Vagina (tissue), 2 donors: Measurements from ENCODE around the gene ANKRD16. TPM values are rescaled to one million over a fixed set of nuclear protein-coding genes. Genes with fewer than 3 reads are reported as not detected.

ENCODE experiments used
- DNase-seq, 2 donors: peaks; one replicate each; pipeline ENCODE4 v3.0.0-alpha.2; 2017; ENCODE audit errors: extremely low spot score in 2 of 2
- H3K27ac ChIP-seq: fragments of 200-600 bp; sonication (generic); one replicate; pipeline ENCODE4 v1.5.1; 2019
- H3K27me3 ChIP-seq: fragments of 200-600 bp; sonication (generic); one replicate; pipeline ENCODE4 v1.5.1; 2019
- H3K36me3 ChIP-seq, 2 donors: fragments of 200-600 bp; sonication (generic); one replicate each; pipeline ENCODE4 v1.5.1; 2017 to 2019
- H3K4me1 ChIP-seq: fragments of 200-600 bp; sonication (generic); one replicate; pipeline ENCODE4 v1.5.1; 2019
- H3K4me3 ChIP-seq, 2 donors: fragments of 200-600 bp; sonication (generic); 1 replicate in 1 of 2; 2 replicates in 1 of 2; pipeline ENCODE4 v1.5.1; 2016 to 2019
- H3K9me3 ChIP-seq: fragments of 200-600 bp; sonication (generic); one replicate; pipeline ENCODE4 v1.5.1; 2019
- CTCF ChIP-seq, 3 experiments: fragments of 450-650 bp in 2 of 3; fragments of 200-600 bp in 1 of 3; sonication (generic) in 1 of 3; IDR thresholded peaks; one replicate each; pipeline ENCODE4 v1.5.1; 2017 to 2019; ENCODE audit warnings: antibody characterized with exemption in 3 of 3, mild to moderate bottlenecking in 2 of 3, moderate library complexity in 2 of 3
- POLR2A ChIP-seq, 2 donors: fragments of 450-650 bp; IDR thresholded peaks; one replicate each; pipeline ENCODE4 v1.6.1; 2017; ENCODE audit warnings: antibody characterized with exemption in 2 of 2, mild to moderate bottlenecking in 2 of 2, moderate library complexity in 2 of 2
- POLR2AphosphoS5 ChIP-seq, 2 donors: sonication (generic); formaldehyde crosslinking; IDR thresholded peaks; one replicate each; pipeline ENCODE4 v1.9.0; 2017; ENCODE audit warnings: antibody characterized with exemption in 2 of 2, mild to moderate bottlenecking in 2 of 2, low read depth in 1 of 2; ENCODE audit not compliant: insufficient read depth in 1 of 2
- intact Hi-C: fragments of 100-400 bp; cut with DNase I; formaldehyde crosslinking; loops from one replicate; pipeline ENCODE4 v1.15.1; 2023
- total RNA-seq: library from RNA; depleted of rRNA; stranded (reverse); fragments of >200 nt; gene quantifications from one replicate; pipeline ENCODE4 v1.2.3, GENCODE V29; 2016

The ANKRD16 gene
- total RNA-seq, 1 donor from 2014 or later, result 17.7 TPM

DNA sequence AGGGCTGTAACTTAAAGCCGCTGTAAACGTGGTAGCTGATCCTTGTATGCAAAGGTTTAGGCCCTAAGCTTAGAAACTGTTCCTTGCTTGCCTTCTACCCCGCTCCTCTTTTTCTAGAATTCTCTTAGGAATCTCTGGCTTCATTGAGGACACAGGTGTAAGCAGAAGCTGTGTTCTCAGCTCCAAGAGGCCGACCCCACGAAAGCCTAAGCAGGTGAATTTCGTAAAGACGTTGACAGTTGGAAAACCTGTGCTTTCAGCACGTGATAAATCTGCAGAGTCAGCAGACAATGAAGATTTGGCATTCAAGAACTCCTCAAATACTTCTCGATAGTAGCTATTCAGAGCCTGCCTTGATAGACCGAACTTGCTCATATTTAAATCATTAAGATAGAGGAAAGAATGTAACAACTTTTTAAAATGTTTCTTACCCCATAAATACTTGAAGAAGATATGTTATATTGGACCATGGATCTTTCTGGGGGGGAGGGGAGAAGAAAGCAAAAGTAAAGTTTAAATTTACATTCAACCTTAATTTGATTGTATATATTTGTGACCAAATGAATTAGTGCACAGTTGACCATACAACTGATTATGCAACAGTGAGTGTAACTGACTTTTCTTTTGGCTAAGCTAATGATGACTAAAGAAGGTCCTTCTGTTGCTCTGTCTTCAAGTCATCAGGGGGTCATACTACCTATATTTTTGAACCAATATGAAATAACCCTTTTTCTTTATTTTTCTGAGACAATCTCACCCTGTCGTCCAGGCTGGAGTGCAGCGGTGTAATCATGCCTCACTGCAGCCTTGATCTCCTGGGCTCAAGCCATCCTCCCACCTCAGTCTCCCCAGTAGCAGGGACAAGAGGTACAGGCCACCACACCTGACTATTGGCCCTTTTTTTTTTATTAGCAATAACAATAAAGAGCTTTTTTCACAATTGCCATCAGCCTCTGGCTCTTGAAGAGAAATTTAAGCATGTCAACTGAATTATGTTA is 75.3 kb downstream of the ANKRD16 start:
- Histone ChIP-seq H3K36me3 (no peaks in the 10 kb centered on the region), H3K4me1 (peaks cover 41% of the 10 kb centered on the region), H3K27ac (peak overlapping the region; percentile 99), H3K4me3 (peak overlapping the region; percentile 91 to 100), H3K9me3 (no peaks in the 10 kb centered on the region), H3K27me3 (no peaks in the 10 kb centered on the region)
- intact Hi-C loops, result loop anchor here (10.0 kb wide), 2 partner anchors 60 to 130 kb away; partner anchors contain the start of gene TASOR2
- DNase-seq, result no peak
- TF ChIP-seq POLR2A (IDR thresholded peaks at IDR 0.05) (no peak), POLR2AphosphoS5 (IDR thresholded peaks at IDR 0.05; ENCODE audit: insufficient read depth in 1 of 2, low read depth in 1 of 2) (no peak), CTCF (IDR thresholded peaks at IDR 0.05) (no peak)

DNA sequence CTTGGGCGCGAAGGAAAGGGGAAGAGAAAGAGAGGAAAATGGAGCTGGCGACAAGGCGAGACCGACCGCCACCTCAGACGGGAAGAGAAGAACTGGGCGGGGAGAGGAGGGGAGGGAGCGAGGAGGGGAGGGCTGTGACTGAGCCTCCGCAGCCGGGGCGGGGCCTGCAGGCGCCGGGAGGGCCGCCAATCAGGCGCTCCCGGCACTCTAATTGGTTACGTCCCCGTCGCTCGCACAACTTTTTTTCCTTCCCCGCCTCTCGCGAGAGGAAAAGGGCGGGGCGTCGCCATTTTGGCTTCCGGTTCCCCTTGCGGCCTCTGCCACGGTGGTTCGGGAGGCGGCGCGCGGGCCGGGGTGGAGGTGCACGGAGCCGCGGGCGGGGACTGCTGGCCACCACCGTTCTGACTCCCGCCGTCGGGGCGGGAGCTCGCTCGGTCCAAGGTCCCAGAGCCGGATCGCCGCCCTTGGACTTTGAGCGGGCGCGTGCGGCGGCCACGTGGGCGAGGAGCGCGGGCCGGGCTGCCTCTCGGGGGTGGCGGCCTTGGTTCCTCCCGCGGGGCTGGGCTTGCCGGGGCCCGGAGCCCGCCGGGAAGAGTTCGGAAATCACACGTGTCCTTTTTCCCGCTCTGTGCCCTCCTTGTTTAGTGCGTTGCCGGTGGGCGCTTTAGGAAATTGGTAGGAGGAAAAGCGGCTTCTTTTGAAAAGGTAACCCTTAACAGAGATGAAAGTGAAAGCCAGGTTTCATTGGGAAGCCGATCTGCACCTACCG is 76.2 kb downstream of the ANKRD16 start, which contains the start of gene GDI2:
GDI2 (minus strand) TSS at position 94 of the 769 bp plus-strand sequence. CDS start 176 bp downstream, outside the sequence.
- Histone ChIP-seq H3K27ac (peak within 1 kb of the TSS; percentile 99), H3K4me1 (peaks cover 49% of the 10 kb centered on the region), H3K9me3 (no peaks in the 10 kb centered on the region), H3K27me3 (no peaks in the 10 kb centered on the region), H3K36me3 (no peaks in the 10 kb centered on the region), H3K4me3 (peak within 1 kb of the TSS; percentile 91 to 100)
- TF ChIP-seq POLR2AphosphoS5 (IDR thresholded peaks at IDR 0.05; ENCODE audit: insufficient read depth in 1 of 2, low read depth in 1 of 2) (peak; percentile 70 to 95), POLR2A (IDR thresholded peaks at IDR 0.05) (peak in 1 of 2 donors; percentile 80), CTCF (IDR thresholded peaks at IDR 0.05) (no peak)
- DNase-seq, result peak in 1 of 2 donors; percentile 96
- intact Hi-C loops, result loop anchor here (10.0 kb wide), 2 partner anchors 61 to 129 kb away; partner anchors contain the start of gene TASOR2

- peaks cover 52% of the 10 kb centered on the region for H3K4me1 ChIP-seq
- intact Hi-C loops, result loop anchor here (10.0 kb wide), 2 partner anchors 62 to 128 kb away; partner anchors contain the start of gene TASOR2
- TF ChIP-seq POLR2AphosphoS5 (IDR thresholded peaks at IDR 0.05; ENCODE audit: insufficient read depth in 1 of 2, low read depth in 1 of 2), result no peak
- TF ChIP-seq CTCF (IDR thresholded peaks at IDR 0.05), result no peak
- TF ChIP-seq POLR2A (IDR thresholded peaks at IDR 0.05), result no peak
- H3K36me3 ChIP-seq, result no peaks in the 10 kb centered on the region
- no peaks in the 10 kb centered on the region for H3K9me3 ChIP-seq
- H3K27me3 ChIP-seq, result no peaks in the 10 kb centered on the region
- DNase-seq, result no peak
- peak overlapping the region; percentile 99 for H3K27ac ChIP-seq
- peak overlapping the region; percentile 91 to 100 for H3K4me3 ChIP-seq
Observed at GRCh38 chr10:5813091-5813340, 76.7 kb downstream of the ANKRD16 start.

GRCh38 chr10:5812283-5813090 is 77.2 kb downstream of the ANKRD16 start:
- no peak for TF ChIP-seq CTCF (IDR thresholded peaks at IDR 0.05)
- TF ChIP-seq POLR2A (IDR thresholded peaks at IDR 0.05), result no peak
- TF ChIP-seq POLR2AphosphoS5 (IDR thresholded peaks at IDR 0.05; ENCODE audit: insufficient read depth in 1 of 2, low read depth in 1 of 2), result no peak
- Histone ChIP-seq H3K9me3 (no peaks in the 10 kb centered on the region), H3K36me3 (no peaks in the 10 kb centered on the region), H3K4me3 (peak overlapping the region; percentile 91 to 100), H3K27ac (peak overlapping the region; percentile 99), H3K4me1 (peaks cover 57% of the 10 kb centered on the region), H3K27me3 (no peaks in the 10 kb centered on the region)
- intact Hi-C loops, result loop anchor here (10.0 kb wide), 2 partner anchors 62 to 128 kb away; partner anchors contain the start of gene TASOR2
- DNase-seq, result peak in 1 of 2 donors; percentile 85

Other genes starting within 250 kb of the ANKRD16 start
- gene ASB13, start 223.3 kb downstream of the ANKRD16 start, total RNA-seq, result 17.4 TPM
- 51.6 TPM for gene TASOR2, start 205.1 kb downstream of the ANKRD16 start, total RNA-seq
- 174 TPM for gene GDI2, start 76.5 kb downstream of the ANKRD16 start, total RNA-seq
- gene FBH1, start 350 bp upstream of the ANKRD16 start, total RNA-seq, result 108 TPM
- 41.0 TPM for gene IL15RA, start 87.7 kb upstream of the ANKRD16 start, total RNA-seq
- gene IL2RA, start 172.5 kb upstream of the ANKRD16 start, total RNA-seq, result not detected
- 50.6 TPM for gene RBM17, start 199.1 kb upstream of the ANKRD16 start, total RNA-seq